Peyer's patch (tissue), 4 donors: ENCODE data around the gene FAH. TPM values are rescaled to one million over a fixed set of nuclear protein-coding genes. Genes with fewer than 3 reads are reported as not detected.

Source experiments
- DNase-seq, 3 donors: peaks; one replicate each; pipeline ENCODE4 v3.0.0-alpha.2; 2017 to 2019
- H3K27ac ChIP-seq, 4 donors: fragments of 200-600 bp; sonication (generic); one replicate each; pipeline ENCODE4 v1.5.1; 2016 to 2019
- H3K27me3 ChIP-seq, 2 donors: fragments of 200-600 bp; sonication (generic); one replicate each; pipeline ENCODE4 v1.5.1; 2019
- H3K36me3 ChIP-seq, 3 donors: fragments of 200-600 bp; sonication (generic); one replicate each; pipeline ENCODE4 v1.5.1; 2016 to 2019
- H3K4me1 ChIP-seq, 4 donors: fragments of 200-600 bp; sonication (generic); one replicate each; pipeline ENCODE4 v1.5.1; 2016 to 2019
- H3K4me3 ChIP-seq, 4 donors: fragments of 200-600 bp; sonication (generic); 1 replicate in 3 of 4; 2 replicates in 1 of 4; pipeline ENCODE4 v1.5.1; 2016 to 2019; ENCODE audit warnings: mild to moderate bottlenecking in 1 of 4
- H3K9me3 ChIP-seq, 4 donors: fragments of 200-600 bp; sonication (generic); one replicate each; pipeline ENCODE4 v1.5.1; 2016 to 2019; ENCODE audit warnings: mild to moderate bottlenecking in 1 of 4
- POLR2A ChIP-seq, 2 donors: fragments of 450-650 bp; IDR thresholded peaks; one replicate each; pipeline ENCODE4 v1.5.1; 2017; ENCODE audit warnings: antibody characterized with exemption in 2 of 2, mild to moderate bottlenecking in 2 of 2, moderate library complexity in 2 of 2
- total RNA-seq, 4 donors: library from RNA; depleted of rRNA; stranded (reverse); fragments of >200 nt; gene quantifications; one replicate each; pipeline ENCODE4 v1.1.0, GENCODE V29; 2016
- TF ChIP-seq, protein P1 (sequence below), 6 experiments: fragments of 450-650 bp in 4 of 6; fragments of 200-600 bp in 2 of 6; sonication (generic) in 1 of 6; IDR thresholded peaks; one replicate each; pipeline ENCODE4 v1.5.1; 2017 to 2019; ENCODE audit warnings: antibody characterized with exemption in 6 of 6, mild to moderate bottlenecking in 3 of 6, moderate library complexity in 1 of 6

The FAH gene
- total RNA-seq, 4 donors from 2014 or later, result 6.6 to 17.3 (median 15.3) TPM

DNA sequence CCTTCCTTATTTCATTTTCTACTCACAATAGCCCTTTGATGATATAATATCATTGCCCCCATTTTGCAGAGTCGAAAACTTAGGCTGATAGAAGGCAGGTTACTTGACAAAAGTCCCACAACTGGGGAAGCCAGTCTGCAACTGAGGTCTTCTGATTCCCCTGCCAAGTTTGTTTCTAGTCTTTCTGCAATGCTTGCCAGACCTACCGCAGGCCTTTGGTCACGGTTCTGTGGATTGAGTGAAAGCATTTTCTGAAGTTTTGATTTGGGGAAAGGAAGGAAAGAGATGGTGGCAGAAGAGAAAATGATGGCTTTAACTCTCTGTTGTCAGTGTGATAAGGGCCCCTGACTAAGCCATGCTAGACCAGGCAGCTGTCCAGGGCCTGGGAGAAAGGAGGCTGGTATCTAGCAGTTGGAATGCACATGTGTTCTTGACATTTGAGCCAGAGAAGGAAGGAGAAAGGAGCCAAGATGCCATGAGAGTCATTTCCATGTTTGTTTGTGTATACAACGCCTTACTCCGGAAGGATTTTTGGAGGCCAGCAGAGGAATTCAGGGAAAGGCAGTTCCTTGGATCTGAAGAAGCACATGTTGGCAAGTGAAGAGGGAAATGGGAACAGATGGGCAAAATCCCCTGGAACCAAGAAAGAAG, 29.9 kb downstream of the FAH start:
- no peak overlapping the region for H3K4me3 ChIP-seq
- TF ChIP-seq, protein P1, sequence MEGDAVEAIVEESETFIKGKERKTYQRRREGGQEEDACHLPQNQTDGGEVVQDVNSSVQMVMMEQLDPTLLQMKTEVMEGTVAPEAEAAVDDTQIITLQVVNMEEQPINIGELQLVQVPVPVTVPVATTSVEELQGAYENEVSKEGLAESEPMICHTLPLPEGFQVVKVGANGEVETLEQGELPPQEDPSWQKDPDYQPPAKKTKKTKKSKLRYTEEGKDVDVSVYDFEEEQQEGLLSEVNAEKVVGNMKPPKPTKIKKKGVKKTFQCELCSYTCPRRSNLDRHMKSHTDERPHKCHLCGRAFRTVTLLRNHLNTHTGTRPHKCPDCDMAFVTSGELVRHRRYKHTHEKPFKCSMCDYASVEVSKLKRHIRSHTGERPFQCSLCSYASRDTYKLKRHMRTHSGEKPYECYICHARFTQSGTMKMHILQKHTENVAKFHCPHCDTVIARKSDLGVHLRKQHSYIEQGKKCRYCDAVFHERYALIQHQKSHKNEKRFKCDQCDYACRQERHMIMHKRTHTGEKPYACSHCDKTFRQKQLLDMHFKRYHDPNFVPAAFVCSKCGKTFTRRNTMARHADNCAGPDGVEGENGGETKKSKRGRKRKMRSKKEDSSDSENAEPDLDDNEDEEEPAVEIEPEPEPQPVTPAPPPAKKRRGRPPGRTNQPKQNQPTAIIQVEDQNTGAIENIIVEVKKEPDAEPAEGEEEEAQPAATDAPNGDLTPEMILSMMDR (IDR thresholded peaks at IDR 0.05), result no peak
- TF ChIP-seq POLR2A (IDR thresholded peaks at IDR 0.05), result no peak
- H3K36me3 ChIP-seq, result peaks cover 0 to 56% (median 0%) of the 10 kb centered on the region in 3 donors

DNA sequence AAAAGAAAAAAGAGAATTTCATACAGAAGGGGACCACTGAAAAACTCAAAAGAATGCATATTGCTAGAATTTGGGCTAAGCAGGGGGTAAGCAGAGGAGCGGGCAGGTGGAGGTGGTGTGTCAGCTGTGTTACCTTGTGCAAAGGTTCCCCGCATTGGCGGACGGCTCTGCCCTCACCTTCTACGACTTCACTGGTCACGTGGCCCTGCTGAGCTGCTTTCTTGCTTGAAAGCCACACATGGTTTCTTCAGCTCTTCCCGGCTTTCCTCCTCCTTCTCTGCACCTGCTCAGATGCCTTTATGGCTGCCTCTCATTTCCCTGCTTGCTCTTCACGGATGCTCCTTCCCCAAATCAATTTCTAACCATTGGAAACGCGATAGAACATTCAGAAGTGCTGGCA, 30.5 kb downstream of the FAH start:
- Histone ChIP-seq H3K36me3 (peaks cover 0 to 56% (median 0%) of the 10 kb centered on the region in 3 donors), H3K4me1 (no peaks in the 10 kb centered on the region), H3K27ac (no peak overlapping the region), H3K27me3 (no peaks in the 10 kb centered on the region), H3K4me3 (no peak overlapping the region), H3K9me3 (no peaks in the 10 kb centered on the region)
- no peak for TF ChIP-seq POLR2A (IDR thresholded peaks at IDR 0.05)
- TF ChIP-seq, protein P1 (IDR thresholded peaks at IDR 0.05), result no peak
- DNase-seq, result no peak

More for the DNA sequence above, 29.9 kb downstream of the FAH start:
- DNase-seq, result no peak
- no peaks in the 10 kb centered on the region for H3K27me3 ChIP-seq
- H3K4me1 ChIP-seq, result no peaks in the 10 kb centered on the region
- H3K27ac ChIP-seq, result no peak overlapping the region
- no peaks in the 10 kb centered on the region for H3K9me3 ChIP-seq

DNA sequence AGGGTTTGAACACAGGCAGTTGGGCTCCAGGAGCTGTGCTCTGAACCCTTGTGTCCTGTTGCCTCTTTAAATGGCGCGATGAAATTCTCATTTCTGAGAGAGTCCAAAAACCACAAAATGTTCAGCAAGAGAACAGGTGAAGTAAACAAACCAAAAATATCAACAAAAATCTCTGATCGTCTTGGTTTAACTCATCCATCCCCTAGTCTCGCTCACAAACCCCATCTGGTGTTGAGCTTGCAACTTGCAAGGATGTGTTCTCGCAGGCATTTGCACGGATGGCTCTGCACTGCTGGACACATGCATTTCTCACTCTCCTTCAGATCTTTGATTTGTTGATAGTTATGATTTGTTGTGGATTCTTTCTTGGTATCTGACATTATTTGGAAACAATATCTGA, 31.1 kb downstream of the FAH start:
- no peaks in the 10 kb centered on the region for H3K4me1 ChIP-seq
- no peaks in the 10 kb centered on the region for H3K27me3 ChIP-seq
- H3K36me3 ChIP-seq, result peaks cover 0 to 56% (median 0%) of the 10 kb centered on the region in 3 donors
- no peak overlapping the region for H3K4me3 ChIP-seq
- DNase-seq, result no peak
- H3K9me3 ChIP-seq, result no peaks in the 10 kb centered on the region
- H3K27ac ChIP-seq, result no peak overlapping the region
- TF ChIP-seq, protein P1 (IDR thresholded peaks at IDR 0.05), result no peak
- no peak for TF ChIP-seq POLR2A (IDR thresholded peaks at IDR 0.05)

DNA sequence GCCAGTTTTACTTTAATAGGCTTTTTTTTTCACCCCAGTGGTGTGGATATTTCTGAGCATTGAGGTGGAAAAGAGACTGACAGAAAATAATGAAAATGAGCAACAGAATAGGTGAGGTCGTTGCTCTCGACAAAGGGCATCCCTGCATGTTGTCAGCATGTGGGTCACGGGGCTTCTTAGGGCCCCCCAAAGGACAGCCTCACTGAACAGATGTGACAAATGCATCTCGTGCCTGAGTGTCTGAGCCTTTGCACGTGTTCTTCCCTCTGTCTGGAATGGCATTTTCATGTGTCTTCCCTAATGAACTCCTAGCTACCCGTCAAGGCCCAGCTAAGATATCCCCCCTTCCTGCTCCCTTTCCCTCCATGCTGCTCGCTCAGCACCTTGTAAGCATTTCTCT, 31.8 kb downstream of the FAH start:
- Histone ChIP-seq H3K4me3 (no peak overlapping the region), H3K27me3 (no peaks in the 10 kb centered on the region), H3K4me1 (no peaks in the 10 kb centered on the region), H3K9me3 (no peaks in the 10 kb centered on the region), H3K27ac (no peak overlapping the region), H3K36me3 (peaks cover 0 to 56% (median 0%) of the 10 kb centered on the region in 3 donors)
- no peak for DNase-seq
- no peak for TF ChIP-seq POLR2A (IDR thresholded peaks at IDR 0.05)
- TF ChIP-seq, protein P1 (IDR thresholded peaks at IDR 0.05), result no peak

DNA sequence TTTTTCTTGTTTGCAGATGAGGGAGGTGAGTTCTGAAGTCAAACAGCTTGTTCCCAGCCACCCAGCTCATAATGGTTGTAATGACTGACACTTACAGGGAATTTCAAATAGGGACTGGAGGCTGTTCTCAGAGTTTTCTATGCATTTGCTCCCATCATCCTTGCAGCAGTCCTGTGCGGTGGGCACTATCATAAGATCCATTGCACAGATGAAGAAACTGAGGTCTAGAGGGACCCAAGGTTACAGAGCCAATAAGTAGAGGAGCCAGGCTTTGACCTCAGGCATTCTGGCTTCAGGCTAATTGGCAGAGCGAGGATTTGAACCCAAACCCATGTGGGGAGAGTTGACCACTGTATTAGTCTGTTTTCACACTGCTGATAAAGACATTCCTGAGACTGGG, 32.4 kb downstream of the FAH start:
- Histone ChIP-seq H3K36me3 (peaks cover 0 to 51% (median 0%) of the 10 kb centered on the region in 3 donors), H3K27ac (no peak overlapping the region), H3K4me3 (no peak overlapping the region), H3K27me3 (no peaks in the 10 kb centered on the region), H3K4me1 (no peaks in the 10 kb centered on the region), H3K9me3 (no peaks in the 10 kb centered on the region)
- TF ChIP-seq, protein P1 (IDR thresholded peaks at IDR 0.05), result no peak
- TF ChIP-seq POLR2A (IDR thresholded peaks at IDR 0.05), result no peak
- no peak for DNase-seq
